ENCODE data around the gene IARS1. TPM values are rescaled to one million over a fixed set of nuclear protein-coding genes. Genes with fewer than 3 reads are reported as not detected.

Gene IARS1
- polyA plus RNA-seq, 1 of the 3 experiments (the other 2 are of a cell fraction): 30.4 TPM

- Histone ChIP-seq H3K4me2 (no peak overlapping the region), H3K27me3 (ENCODE audit: insufficient read depth) (no peaks in the 10 kb centered on the region), H3K9me3 (no peaks in the 10 kb centered on the region), H3K4me3 (ENCODE audit: low read depth in 2 of 2, low read length in 1 of 2) (no peak overlapping the region), H4K20me1 (ENCODE audit: insufficient read depth) (no peaks in the 10 kb centered on the region), H3K9me2 (no peaks in the 10 kb centered on the region), H3K36me3 (replicated peaks in 1 of 2; ENCODE audit: control insufficient read depth in 1 of 2, insufficient read depth in 2 of 2, low read length in 1 of 2) (peaks cover 78 to 94% of the 10 kb centered on the region in 2 experiments), H3K79me2 (ENCODE audit: insufficient read depth) (no peaks in the 10 kb centered on the region), H3K9ac (no peak overlapping the region), H3K27ac (ENCODE audit: low read depth in 2 of 2, low read length in 1 of 2) (no peak overlapping the region), H3K4me1 (ENCODE audit: control insufficient read depth in 1 of 2, insufficient read depth in 2 of 2, low read depth in 1 of 2, low read length in 1 of 2) (no peaks in the 10 kb centered on the region), H2AFZ (ENCODE audit: low read depth) (no peak overlapping the region), H3F3A (replicated peaks; ENCODE audit: insufficient read depth) (peaks cover 4% of the 10 kb centered on the region)
- POLR2A ChIA-PET: no interaction called here
- WGBS (ENCODE audit: low lambda C conversion rate): 75% methylated on average over 4 of the region's 4 CpGs
- no peak for DNase-seq
- TF ChIP-seq JUND (IDR thresholded peaks at IDR 0.05) (no peak), EP300 (IDR thresholded peaks at IDR 0.05; ENCODE audit: borderline replicate concordance in 1 of 2, low read depth in 1 of 2, low read length in 1 of 2) (no peak)
- CTCF ChIA-PET: interaction anchor here (7.2 kb wide), 1 partner anchor 114 kb away, joined by 50 read pairs; no protein-coding TSS in a partner anchor
Observed at GRCh38 chr9:92253656-92254055, 39.8 kb downstream of the IARS1 start.

GRCh38 chr9:92247981-92248380 is 45.5 kb downstream of the IARS1 start:
- Histone ChIP-seq H3K4me2 (no peak overlapping the region), H3K27ac (ENCODE audit: low read depth in 2 of 2, low read length in 1 of 2) (no peak overlapping the region), H3K79me2 (ENCODE audit: insufficient read depth) (no peaks in the 10 kb centered on the region), H3K27me3 (ENCODE audit: insufficient read depth) (no peaks in the 10 kb centered on the region), H2AFZ (ENCODE audit: low read depth) (no peak overlapping the region), H3K9me2 (no peaks in the 10 kb centered on the region), H3K4me3 (ENCODE audit: low read depth in 2 of 2, low read length in 1 of 2) (no peak overlapping the region), H3K9ac (no peak overlapping the region), H3K36me3 (replicated peaks in 1 of 2; ENCODE audit: control insufficient read depth in 1 of 2, insufficient read depth in 2 of 2, low read length in 1 of 2) (peaks cover 88 to 96% of the 10 kb centered on the region in 2 experiments), H4K20me1 (ENCODE audit: insufficient read depth) (no peaks in the 10 kb centered on the region), H3K9me3 (no peaks in the 10 kb centered on the region), H3K4me1 (ENCODE audit: control insufficient read depth in 1 of 2, insufficient read depth in 2 of 2, low read depth in 1 of 2, low read length in 1 of 2) (peaks cover 0 to 7% of the 10 kb centered on the region in 2 experiments; a peak in 1 of 4 replicates), H3F3A (replicated peaks; ENCODE audit: insufficient read depth) (peaks cover 10% of the 10 kb centered on the region)
- ChIA-PET CTCF (interaction anchor here (7.2 kb wide), 1 partner anchor 109 kb away, joined by 50 read pairs; no protein-coding TSS in a partner anchor), POLR2A (no interaction called here)
- WGBS (ENCODE audit: low lambda C conversion rate): 95% methylated on average over 3 of the region's 3 CpGs
- TF ChIP-seq CHD2 (IDR thresholded peaks at IDR 0.05; ENCODE audit: low read length, partially characterized antibody) (no peak), MEF2A (IDR thresholded peaks at IDR 0.05; ENCODE audit: borderline replicate concordance, low read depth) (no peak), RCOR1 (IDR thresholded peaks at IDR 0.05; ENCODE audit: low read length) (no peak), MAX (IDR thresholded peaks at IDR 0.05; ENCODE audit: low read depth) (no peak), RFX5 (IDR thresholded peaks at IDR 0.05; ENCODE audit: low read length) (no peak), SIN3A (IDR thresholded peaks at IDR 0.05; ENCODE audit: borderline replicate concordance, low read depth, low read length) (no peak), EP300 (IDR thresholded peaks at IDR 0.05; ENCODE audit: borderline replicate concordance in 1 of 2, low read depth in 1 of 2, low read length in 1 of 2) (no peak)
- TF ChIP-seq, protein P1, sequence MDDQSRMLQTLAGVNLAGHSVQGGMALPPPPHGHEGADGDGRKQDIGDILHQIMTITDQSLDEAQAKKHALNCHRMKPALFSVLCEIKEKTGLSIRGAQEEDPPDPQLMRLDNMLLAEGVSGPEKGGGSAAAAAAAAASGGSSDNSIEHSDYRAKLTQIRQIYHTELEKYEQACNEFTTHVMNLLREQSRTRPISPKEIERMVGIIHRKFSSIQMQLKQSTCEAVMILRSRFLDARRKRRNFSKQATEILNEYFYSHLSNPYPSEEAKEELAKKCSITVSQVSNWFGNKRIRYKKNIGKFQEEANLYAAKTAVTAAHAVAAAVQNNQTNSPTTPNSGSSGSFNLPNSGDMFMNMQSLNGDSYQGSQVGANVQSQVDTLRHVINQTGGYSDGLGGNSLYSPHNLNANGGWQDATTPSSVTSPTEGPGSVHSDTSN (IDR thresholded peaks at IDR 0.05): no peak
- DNase-seq: no peak

- Histone ChIP-seq H3F3A (replicated peaks; ENCODE audit: insufficient read depth) (peaks cover 10% of the 10 kb centered on the region), H3K4me3 (ENCODE audit: low read depth in 2 of 2, low read length in 1 of 2) (no peak overlapping the region), H3K4me2 (no peak overlapping the region), H3K36me3 (replicated peaks in 1 of 2; ENCODE audit: control insufficient read depth in 1 of 2, insufficient read depth in 2 of 2, low read length in 1 of 2) (peaks cover 90 to 97% of the 10 kb centered on the region in 2 experiments), H3K27ac (ENCODE audit: low read depth in 2 of 2, low read length in 1 of 2) (no peak overlapping the region), H3K4me1 (ENCODE audit: control insufficient read depth in 1 of 2, insufficient read depth in 2 of 2, low read depth in 1 of 2, low read length in 1 of 2) (peaks cover 0 to 7% of the 10 kb centered on the region in 2 experiments; a peak in 1 of 4 replicates), H3K79me2 (ENCODE audit: insufficient read depth) (no peaks in the 10 kb centered on the region), H4K20me1 (ENCODE audit: insufficient read depth) (no peaks in the 10 kb centered on the region), H2AFZ (ENCODE audit: low read depth) (no peak overlapping the region), H3K9me3 (no peaks in the 10 kb centered on the region), H3K27me3 (ENCODE audit: insufficient read depth) (no peaks in the 10 kb centered on the region), H3K9ac (no peak overlapping the region), H3K9me2 (no peaks in the 10 kb centered on the region)
- ChIA-PET POLR2A (no interaction called here), CTCF (interaction anchor here (5.8 kb wide), 1 partner anchor 108 kb away, joined by 94 read pairs; no protein-coding TSS in a partner anchor)
- DNase-seq: no peak
- WGBS (ENCODE audit: low lambda C conversion rate): 93% methylated on average over 4 of the region's 4 CpGs
- TF ChIP-seq TAF1 (IDR thresholded peaks at IDR 0.05; ENCODE audit: borderline replicate concordance, low read depth, low read length) (no peak), TEAD4 (IDR thresholded peaks at IDR 0.05; ENCODE audit: borderline replicate concordance, insufficient read depth) (no peak), REST (IDR thresholded peaks at IDR 0.05; ENCODE audit: low read depth, low read length) (no peak), ELF1 (IDR thresholded peaks at IDR 0.05) (no peak), NRF1 (IDR thresholded peaks at IDR 0.05; ENCODE audit: low read depth, low read length) (no peak), CHD2 (IDR thresholded peaks at IDR 0.05; ENCODE audit: low read length, partially characterized antibody) (no peak), SIN3A (IDR thresholded peaks at IDR 0.05; ENCODE audit: borderline replicate concordance, low read depth, low read length) (no peak), RCOR1 (IDR thresholded peaks at IDR 0.05; ENCODE audit: low read length) (no peak), USF1 (IDR thresholded peaks at IDR 0.05; ENCODE audit: borderline replicate concordance, low read depth) (no peak), RAD21 (IDR thresholded peaks at IDR 0.05; ENCODE audit: low read length) (no peak)
Observed at GRCh38 chr9:92247296-92247695, 46.2 kb downstream of the IARS1 start.

Data from SK-N-SH (cell line).